WERI-Rb-1 (cell line): ENCODE data around the gene CADM4.
"Not testable (repeated sequence)": the region's sequence is repeated elsewhere in the genome, so short reads cannot be mapped to it uniquely, and the experiment has no call there.

Source experiments
- DNase-seq: peaks from one replicate; pipeline ENCODE4 v3.0.0-alpha.2; 2020
- H3K27ac ChIP-seq: fragments of 250-450 bp; sonication (Bioruptor Pico); 2 replicates; pipeline ENCODE4 v1.5.1; 2020; ENCODE audit warnings: mild to moderate bottlenecking, moderate library complexity
- H3K27me3 ChIP-seq: fragments of 250-450 bp; sonication (Bioruptor Pico); 2 replicates; pipeline ENCODE4 v1.5.1; 2021; ENCODE audit warnings: mild to moderate bottlenecking, low read depth, moderate library complexity; ENCODE audit not compliant: insufficient read depth, severe bottlenecking
- H3K36me3 ChIP-seq: fragments of 250-450 bp; sonication (Bioruptor Pico); 2 replicates; pipeline ENCODE4 v1.5.1; 2020; ENCODE audit warnings: mild to moderate bottlenecking, moderate library complexity
- H3K4me3 ChIP-seq: 2 replicates; pipeline ENCODE4 v1.5.1; 2011; ENCODE audit warnings: low read depth, mild to moderate bottlenecking, control low read depth, low read length
- H3K9me3 ChIP-seq: fragments of 250-450 bp; sonication (Bioruptor Pico); 2 replicates; pipeline ENCODE4 v1.5.1; 2021; ENCODE audit warnings: mild to moderate bottlenecking, moderate library complexity; ENCODE audit not compliant: severe bottlenecking
- CTCF ChIP-seq: IDR thresholded peaks from 2 replicates; pipeline ENCODE4 v1.5.1; 2011; ENCODE audit warnings: low read depth, mild to moderate bottlenecking, control low read depth, inconsistent platforms, low read length

Gene CADM4

GRCh38 chr19:43640424-43640757 is 741 bp upstream of the CADM4 start:
- Histone ChIP-seq H3K9me3 (no peaks in the 10 kb centered on the region), H3K27ac (no peak overlapping the region), H3K36me3 (no peaks in the 10 kb centered on the region), H3K27me3 (no peaks in the 10 kb centered on the region), H3K4me3 (peak overlapping the region; percentile 42)
- TF ChIP-seq CTCF: no peak
- DNase-seq: no peak

GRCh38 chr19:43638995-43639518 is 593 bp downstream of the CADM4 start:
- H3K36me3 ChIP-seq: no peaks in the 10 kb centered on the region
- H3K27ac ChIP-seq: no peak overlapping the region
- H3K4me3 ChIP-seq: peak overlapping the region; percentile 53
- H3K27me3 ChIP-seq: no peaks in the 10 kb centered on the region
- DNase-seq: no peak
- TF ChIP-seq CTCF: no peak
- no peaks in the 10 kb centered on the region for H3K9me3 ChIP-seq

GRCh38 chr19:43638214-43638994 is 1.2 kb downstream of the CADM4 start:
- Histone ChIP-seq H3K9me3 (no peaks in the 10 kb centered on the region), H3K36me3 (no peaks in the 10 kb centered on the region), H3K27ac (no peak overlapping the region), H3K4me3 (peak overlapping the region; percentile 53; the same call in 1 of the 2 replicates), H3K27me3 (no peaks in the 10 kb centered on the region)
- TF ChIP-seq CTCF: no peak
- no peak for DNase-seq

- no peak overlapping the region for H3K4me3 ChIP-seq
- no peaks in the 10 kb centered on the region for H3K9me3 ChIP-seq
- H3K36me3 ChIP-seq: no peaks in the 10 kb centered on the region
- TF ChIP-seq CTCF: no peak
- no peak overlapping the region for H3K27ac ChIP-seq
- no peaks in the 10 kb centered on the region for H3K27me3 ChIP-seq
- DNase-seq: no peak
Measured at GRCh38 chr19:43636121-43636683, 3.4 kb downstream of the CADM4 start.

GRCh38 chr19:43635561-43635940 is 4.1 kb downstream of the CADM4 start:
- not testable (repeated sequence) for H3K36me3 ChIP-seq, H3K27me3 ChIP-seq, H3K4me3 ChIP-seq, H3K9me3 ChIP-seq, H3K27ac ChIP-seq
- peak; percentile 40 for DNase-seq

- no peak for DNase-seq
- Histone ChIP-seq H3K27me3 (no peaks in the 10 kb centered on the region), H3K27ac (no peak overlapping the region), H3K4me3 (no peak overlapping the region), H3K9me3 (no peaks in the 10 kb centered on the region), H3K36me3 (no peaks in the 10 kb centered on the region)
- TF ChIP-seq CTCF: no peak
Measured at GRCh38 chr19:43634872-43635560, 4.6 kb downstream of the CADM4 start.
